HG03135 (cell line): Measurements from ENCODE around the gene GNAS-AS1.

Experiments
- ATAC-seq: cut with Tn5 transposase; IDR thresholded peaks from one replicate; pipeline ENCODE4 v1.9.1; 2021; ENCODE audit warnings: mild to moderate bottlenecking, moderate library complexity; ENCODE audit not compliant: unreplicated experiment

Gene GNAS-AS1

DNA sequence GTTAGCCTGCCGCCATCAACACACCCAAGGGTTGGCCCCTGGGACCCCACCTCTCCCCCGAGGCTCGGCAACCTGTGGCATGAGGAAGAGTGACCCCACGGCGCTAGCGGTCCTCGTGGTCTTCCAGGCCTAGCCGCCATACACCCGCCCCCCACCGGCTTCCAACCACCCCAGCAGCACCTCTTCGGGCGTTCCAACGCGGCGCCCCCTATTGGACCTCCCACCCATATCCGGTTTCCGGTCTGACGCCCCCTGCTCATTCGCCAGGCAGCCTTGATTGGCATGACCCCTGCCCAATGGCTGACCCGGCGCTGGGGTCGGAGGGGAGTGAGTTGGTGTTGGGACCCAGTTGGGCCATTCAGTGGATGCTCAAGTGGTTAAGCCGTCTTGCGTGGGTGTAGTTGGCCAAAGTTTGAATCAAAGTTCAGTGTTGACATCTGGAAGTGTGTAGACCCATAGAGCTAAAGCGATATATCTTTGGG is at the start of gene GNAS-AS1:
GNAS-AS1 (minus strand) TSS at position 210 of the 482 bp plus-strand sequence.
- peak; percentile 85 for ATAC-seq

DNA sequence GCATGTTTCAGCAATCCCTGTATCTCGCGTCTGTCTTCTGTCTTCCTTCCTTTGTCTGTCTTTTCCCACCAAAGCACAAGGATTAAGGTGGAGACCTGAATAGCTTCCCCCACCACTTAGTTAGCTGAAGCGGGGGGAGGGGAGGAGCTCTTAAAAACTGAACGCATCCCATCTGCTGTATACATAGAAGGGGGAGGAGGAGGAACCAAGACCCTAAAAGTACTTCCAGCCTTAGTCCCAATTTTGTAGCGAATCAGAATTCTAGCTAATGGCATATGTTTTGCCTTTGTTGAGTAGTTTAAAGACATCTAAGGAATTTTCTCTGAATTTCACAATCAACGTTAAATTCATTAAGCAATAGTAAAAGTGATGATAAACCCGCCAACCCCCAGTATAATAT is 49.7 kb upstream of the GNAS-AS1 start:
- ATAC-seq = no peak

DNA sequence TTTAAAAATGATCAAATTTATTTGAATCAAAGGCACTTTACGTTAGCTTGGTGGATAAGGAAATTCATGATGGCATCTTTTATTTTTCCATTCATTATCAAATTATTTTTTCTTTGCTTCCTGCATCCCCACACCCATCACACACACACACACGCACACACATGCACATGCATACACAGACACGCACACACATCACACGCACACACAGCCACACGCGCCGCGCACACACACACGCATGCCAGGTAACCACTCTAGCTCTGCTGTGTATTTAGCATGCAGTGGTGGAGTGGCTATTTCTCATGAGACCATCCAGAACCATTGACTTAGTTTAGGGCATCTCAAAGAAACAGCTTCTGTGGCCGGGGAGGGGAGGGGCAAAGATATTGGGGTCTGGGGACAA is 48.8 kb upstream of the GNAS-AS1 start:
- no peak for ATAC-seq

DNA sequence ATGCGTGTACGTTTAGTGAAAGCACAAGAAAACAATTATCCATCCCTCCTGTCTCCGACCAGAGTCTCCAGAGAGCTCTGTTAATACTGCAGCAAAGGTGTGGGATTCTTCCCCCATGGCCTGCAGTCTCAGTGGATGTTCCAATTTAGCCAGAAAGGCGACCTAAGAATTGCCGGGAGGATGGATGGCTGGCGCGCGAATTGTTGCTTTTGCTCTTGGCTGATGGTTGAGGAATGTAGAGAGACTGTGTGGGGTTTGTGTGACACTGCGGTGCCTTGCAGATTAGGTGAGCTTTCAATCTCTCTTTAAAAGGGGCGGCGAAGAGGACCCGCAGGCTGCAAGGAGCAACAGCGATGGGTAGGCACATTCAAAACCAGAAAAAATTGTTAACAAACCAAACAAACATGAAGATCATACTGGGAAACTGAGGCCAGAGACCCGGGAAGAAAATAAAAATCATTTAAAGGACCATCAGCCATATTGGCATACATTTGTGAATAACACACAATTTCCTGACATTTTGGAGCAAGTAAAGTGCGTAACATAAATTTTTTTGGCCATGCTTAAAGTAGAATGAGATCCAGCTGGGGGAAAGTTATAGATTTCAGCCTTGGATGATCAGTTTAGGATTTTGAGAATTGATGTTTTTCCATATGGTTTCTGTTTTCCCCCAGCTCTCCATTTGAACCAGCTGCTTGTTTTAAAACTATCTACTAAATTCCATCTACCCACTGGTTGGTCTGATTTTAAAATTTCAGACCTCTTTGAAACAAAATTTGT is 48.1 kb upstream of the GNAS-AS1 start:
- ATAC-seq = no peak

DNA sequence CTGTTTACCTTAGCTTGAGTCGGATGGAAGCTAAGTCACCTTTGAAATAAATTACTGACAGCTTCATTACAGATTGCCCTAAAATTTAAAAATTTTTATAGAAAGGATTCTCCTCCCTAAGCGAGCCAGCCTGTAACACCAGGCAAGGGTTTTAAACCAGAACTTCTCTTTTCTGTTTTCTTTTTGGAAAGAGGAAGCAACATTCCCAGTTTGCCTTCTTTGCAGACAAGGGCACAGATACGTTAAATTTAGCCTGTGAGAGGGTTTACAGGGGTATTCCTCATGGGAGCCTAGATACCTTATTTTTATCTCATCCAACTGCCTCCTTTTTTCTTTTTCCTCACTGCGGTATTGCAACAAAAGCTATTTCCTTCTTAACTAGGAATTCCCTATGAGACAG is 46.8 kb upstream of the GNAS-AS1 start:
- no peak for ATAC-seq

DNA sequence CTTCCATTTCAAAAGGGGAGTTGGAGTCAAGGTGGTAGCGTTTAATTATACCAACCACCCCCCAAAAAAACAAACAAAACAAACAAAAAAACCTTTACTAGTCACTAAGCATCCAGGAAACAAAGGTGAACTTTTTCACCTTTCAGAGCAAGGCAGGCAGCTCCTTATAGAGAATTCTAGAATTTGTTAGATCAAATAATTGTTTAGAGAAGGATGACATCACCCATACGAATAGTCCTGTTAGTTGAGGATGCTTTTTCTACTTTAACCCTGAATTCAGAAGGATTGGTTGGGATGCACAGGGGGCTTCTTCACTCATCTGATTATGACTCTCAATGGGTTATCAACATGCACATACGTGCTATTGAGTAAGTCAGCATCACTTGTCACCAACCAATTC is 46.1 kb upstream of the GNAS-AS1 start:
- ATAC-seq = no peak

DNA sequence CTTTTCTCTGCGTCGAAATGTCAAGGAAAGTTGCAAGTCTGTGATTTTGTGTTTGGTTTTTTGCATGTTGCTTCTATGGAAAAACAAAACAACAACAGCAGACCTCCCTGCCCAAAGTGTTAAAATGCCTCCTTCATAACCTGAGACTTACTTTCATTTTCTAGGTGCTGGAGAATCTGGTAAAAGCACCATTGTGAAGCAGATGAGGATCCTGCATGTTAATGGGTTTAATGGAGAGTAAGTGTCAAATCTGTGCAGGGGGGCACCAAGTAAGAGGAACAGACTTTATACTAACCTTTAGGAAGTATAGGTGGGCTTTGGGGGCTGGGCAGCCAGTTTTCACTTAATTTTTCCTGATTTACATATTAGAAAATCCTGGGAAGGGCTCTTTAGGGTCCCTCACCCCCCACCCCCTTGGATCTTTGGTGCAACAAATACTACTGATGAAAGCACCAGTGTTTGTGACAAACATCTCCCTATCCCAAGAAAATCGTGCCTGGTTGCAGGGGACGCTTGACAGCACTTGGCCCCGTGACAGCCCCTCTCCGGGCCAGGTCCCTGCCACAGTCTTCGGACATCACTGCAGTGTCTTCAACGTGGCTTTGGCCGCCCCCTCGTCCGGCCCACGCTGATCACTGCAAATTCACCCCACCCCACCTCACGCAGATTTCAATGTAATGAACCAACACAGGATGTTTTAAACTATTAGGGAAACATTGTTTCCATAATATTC is 44.9 kb upstream of the GNAS-AS1 start:
- no peak for ATAC-seq

DNA sequence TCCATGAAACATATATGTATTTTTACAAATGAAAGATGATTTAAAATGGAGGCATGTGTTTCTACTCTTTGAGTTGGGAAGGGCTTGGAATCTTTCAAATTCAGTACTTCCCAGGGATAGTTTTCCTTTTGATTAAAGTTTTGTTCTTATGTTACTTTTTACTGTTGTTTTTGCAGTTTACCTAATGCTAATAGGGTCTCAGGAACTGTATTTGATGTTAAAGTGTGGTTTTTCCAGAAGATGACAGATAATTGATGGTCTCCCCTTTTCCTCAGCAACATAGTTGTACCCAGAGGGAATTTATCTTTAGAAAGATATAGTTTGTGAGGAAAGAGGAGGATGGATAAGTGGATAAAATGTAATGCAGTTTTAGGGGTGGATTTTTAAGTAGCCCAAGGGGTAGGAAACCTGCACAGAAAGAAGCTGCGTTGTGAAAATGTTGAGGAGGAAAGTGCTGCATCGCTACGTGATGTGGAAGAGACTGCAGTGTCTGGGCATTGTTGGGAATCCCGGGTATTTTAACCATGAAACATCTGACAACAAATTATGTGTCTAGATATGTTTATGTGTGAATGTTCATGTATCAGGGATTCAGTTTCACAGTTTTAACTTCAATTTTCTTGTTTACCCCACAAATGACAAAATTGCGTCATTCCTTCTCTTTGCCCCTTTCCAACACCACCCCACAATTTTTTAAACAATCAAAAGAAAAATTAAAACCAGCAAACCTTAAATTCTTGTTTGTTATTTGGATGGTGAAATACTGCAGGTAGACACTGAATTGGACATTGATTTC is 44.1 kb upstream of the GNAS-AS1 start:
- ATAC-seq = no peak

DNA sequence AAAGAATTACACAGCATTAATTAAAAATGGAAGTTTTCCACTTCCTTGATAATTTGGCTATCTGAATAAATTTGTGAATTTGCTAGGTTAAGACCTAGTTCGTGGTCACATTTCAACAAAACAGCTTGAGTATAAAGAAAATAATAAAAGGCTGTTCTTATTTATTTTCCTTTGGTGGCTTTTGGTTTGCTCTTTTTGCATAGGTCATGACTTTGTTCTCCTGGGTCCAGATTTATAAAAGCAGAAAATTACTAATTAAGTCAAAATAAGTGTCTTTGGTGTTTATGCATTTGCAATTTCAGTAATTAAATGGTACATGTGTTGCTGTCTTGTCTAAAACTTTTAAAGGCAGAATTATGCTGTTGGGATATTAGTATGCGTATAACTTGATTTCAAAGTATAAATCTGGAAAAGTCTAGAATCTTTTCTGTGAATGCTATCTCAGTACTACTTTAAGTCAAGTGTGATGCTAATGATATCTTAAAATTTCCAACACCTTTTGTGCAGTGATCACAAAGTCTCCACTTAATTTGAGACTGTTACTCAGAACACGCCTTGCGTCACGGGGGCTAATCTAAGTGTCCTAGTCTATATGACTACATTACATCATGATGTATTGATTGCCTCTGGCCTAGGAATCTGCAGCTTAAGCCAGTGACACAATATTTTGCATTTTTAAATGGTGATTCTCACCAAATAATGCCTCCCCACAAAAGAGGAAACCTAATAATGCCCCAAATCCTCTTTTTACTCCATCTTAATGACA is 42.8 kb upstream of the GNAS-AS1 start:
- ATAC-seq = no peak

DNA sequence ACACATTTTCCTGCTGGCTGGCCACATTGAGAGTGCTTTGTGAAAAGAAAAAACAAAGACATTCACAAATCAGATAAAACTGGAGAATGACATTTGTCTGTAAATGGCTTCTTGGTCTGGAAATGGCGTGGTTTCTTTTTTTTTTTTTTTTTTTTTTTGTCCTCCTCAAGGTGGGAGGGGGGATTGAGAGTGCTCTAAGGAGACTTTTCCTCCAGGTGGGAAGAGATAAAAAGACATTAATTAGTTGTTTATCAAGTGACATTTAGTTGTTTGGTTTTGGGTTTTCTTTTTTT is 42.2 kb upstream of the GNAS-AS1 start:
- no peak for ATAC-seq

DNA sequence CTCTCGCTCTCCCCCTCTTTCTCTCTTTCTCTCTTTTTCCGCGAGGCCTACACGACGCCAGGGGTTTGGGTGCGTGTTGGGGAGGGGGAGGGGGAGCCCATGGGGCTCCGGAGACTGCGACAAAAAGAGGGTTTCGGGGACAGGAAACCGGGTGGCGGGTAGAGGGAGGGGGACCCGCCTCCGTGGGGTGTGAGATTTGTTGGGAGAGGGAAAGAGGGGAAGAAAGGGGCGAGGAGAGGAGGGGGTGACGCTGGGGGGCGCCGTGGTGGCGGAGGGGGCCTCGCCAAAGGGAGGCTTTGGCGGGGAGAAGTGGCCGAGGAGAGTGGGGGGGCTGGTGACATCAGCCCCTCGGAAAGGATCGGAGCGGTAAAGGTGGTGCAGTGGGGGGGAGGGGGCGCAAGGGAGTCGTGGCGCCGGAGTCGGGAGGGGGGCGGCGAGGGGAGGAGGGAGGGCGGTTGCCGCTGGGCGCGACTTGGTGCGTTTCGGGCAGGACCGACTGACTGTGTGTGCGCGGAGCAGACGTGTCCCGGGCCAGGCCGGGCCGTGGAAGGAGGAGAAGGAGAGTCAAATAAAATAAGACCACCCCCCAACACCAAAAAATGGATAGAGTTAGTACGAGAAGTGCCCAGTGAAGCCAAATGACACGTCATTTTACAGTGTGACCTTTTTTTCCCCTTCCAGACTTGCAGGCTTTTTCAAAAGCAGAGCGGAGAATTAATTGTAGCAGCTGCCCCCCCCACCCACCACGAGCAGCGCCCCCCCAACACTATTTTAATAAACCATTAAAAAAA is 41.6 kb upstream of the GNAS-AS1 start:
- peak; percentile 14 for ATAC-seq

DNA sequence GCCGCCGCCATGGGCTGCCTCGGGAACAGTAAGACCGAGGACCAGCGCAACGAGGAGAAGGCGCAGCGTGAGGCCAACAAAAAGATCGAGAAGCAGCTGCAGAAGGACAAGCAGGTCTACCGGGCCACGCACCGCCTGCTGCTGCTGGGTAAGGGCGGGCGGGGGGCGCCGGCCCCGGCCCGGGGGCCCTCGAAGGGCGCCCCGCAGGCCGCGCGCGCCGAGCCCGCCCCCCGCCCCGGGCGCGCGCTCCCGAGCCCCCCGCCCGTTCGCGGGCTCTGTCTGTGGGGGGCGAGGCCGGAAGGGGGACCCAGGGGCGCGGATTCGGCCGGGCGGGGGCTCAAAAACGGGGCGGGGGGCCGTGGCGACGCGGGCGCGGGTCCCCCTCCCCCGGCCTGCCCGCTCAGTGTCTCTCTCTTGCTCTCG is 41.0 kb upstream of the GNAS-AS1 start:
- ATAC-seq = peak; percentile 6

DNA sequence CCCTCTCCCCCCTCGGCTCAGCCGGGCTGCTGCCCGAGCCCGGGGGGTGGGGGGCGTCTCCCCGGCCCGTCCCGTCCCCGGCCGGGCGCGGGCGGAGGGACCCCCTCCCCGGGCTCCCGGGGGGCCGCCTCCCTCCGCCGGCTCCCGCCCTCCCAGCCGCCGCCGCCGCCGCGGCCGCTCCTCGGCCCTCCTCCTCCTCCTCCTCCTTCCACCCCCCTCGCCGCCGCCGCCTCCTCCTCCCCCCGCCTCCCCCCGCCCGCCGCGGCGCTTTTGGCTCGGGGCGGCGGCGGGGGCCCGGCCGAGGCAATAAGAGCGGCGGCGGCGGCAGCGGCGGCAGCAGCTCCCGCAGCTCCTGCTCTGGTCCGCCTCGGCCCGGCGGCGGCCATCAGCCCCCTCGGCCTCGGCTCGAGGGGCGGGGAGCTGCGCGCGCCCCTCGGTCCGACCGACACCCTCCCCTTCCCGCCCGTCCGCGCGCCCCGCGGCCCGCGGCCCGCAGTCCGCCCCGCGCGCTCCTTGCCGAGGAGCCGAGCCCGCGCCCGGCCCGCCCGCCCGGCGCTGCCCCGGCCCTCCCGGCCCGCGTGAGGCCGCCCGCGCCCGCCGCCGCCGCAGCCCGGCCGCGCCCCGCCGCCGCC is 40.5 kb upstream of the GNAS-AS1 start:
- peak; percentile 24 for ATAC-seq

DNA sequence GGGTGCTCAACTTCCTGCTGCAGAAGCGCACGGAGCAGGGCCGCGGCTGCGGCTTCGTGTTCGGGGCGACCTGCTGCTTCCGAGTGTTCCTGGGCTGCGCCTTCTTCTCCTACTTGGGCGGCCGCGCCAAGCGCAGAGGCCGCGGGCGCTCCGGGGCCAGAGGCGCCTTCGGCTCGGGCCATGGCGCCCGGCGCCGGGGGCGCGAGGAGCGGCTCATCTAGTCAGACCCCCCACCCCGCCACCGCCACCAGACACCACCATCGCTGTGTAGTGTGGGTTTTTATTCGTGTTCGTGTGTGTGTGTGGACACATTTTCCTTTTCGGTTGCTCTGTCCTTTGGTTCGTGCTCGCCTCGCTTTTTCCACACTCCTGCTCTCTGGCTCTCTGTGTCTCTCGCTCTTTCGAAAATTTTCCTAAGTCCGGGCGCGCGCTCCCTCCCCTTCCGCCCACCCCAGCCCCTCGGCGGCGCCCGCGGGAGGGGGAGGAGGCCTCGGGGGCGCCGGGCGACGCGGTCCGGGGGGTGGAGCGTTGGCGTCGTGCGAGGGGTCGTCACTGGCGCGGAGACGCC is 39.9 kb upstream of the GNAS-AS1 start:
- peak; percentile 20 for ATAC-seq

DNA sequence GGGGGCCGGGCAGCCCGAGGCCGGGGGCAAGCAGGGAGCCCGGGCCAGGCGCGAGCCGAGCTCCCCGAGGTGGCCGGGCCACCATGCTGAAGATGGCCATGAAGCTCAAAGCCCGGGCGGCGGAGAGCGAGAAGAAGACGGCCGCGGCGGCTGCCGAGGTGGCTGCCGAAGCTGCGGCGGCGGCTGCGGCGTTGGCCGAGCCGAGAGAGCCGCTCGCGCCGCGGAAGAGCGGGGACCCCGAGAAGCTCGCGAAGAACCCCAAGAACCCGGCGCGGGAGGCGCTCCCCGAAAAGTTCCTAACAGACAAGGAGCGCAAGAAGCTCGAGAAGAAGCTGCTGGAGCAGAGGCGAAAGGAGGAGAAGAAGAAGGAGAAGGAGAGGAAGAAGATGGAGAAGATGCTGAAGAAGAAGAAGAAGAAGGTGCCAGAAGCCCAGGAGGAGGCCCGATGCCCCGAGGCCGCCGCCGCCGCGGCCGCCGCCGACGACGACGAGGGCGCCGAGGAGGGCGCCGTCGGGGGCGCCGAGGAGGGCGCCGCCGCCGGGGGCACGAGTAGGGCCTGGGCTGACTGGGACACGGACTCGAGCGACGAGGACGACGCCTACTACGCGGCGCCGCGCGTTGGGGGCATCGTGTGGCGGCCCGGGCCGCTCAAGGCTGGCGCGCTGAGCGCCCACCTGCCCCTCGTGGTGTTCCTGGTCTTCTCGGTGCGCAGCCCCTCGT is 39.3 kb upstream of the GNAS-AS1 start:
- no peak for ATAC-seq

DNA sequence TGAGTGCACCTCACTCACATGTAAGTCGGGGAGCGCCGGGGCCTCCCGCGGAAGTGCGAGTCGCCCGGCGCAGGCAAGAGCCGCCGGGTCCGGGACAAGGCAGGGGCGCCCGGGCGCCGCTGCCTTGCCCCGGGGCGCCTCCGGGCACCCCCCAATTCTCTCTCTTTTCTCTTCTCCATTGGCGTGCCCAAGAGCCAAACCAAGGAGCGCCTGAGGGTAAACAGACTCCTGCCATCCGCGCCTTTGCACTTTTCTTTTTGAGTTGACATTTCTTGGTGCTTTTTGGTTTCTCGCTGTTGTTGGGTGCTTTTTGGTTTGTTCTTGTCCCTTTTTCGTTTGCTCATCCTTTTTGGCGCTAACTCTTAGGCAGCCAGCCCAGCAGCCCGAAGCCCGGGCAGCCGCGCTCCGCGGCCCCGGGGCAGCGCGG is 38.6 kb upstream of the GNAS-AS1 start:
- ATAC-seq = no peak

DNA sequence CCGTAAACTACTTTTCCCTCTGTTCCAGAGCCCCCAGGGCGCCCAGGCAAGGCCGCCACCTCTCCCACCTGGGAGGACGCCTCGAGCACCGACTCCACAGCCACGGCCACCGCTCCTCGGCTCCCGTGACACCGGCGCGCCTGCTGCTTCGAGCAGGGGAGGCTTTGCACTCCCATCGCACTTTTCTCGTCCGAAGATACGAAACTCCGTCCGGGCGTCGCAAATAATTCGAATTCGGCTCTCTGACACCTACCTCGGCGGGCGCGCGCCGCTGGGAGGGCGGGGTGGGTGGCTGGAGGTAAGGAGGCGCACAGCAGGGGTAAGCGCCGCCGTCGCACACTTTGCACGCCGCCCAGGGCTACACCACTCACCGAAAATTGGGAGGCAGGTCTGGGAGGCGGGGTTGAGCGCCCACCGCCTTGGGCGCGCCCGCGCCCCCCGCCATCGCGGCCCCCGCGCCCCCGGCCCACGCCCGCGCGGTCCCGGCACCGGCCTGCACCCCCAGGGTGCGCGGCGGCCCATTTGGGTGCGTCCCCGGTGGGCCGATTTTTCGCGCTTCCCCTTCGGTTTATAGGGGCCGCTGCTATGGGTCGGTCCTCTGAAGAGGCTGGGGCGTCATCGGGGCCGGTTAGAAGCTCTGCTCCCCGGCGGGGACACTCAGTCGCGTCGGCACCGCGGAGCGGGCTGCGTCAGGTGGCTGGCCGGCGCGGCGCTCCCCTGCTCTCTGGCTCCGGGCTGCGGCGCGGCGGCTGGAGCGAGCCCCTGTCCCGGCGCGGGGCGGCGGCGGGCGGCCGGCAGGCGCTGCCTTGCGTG is 38.0 kb upstream of the GNAS-AS1 start:
- ATAC-seq = peak; percentile 33

DNA sequence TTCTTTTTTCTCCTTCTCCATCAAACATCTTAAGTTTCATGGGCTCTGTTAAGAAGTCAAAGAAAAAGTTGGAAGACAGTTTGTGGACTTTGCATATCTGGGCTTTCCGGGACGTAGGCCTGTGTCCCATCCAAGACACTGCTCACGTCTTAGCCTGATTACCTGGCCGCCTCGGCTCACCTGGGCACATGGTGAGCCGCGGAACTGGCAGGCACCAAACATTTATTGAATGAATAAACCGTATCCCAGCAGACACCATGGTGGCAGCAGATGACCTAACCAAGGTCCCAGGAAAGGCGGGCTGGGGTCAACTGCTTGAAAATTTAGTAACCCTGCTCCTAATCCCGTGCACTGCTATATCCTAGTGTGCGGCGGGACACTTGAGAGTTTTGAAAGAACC is 37.4 kb upstream of the GNAS-AS1 start:
- ATAC-seq = no peak
